K562 (cell line): ENCODE results near the gene SMIM36. TPM values are rescaled to one million over a fixed set of nuclear protein-coding genes. Genes with fewer than 3 reads are reported as not detected.

Experiments
- ATAC-seq: fragments of 200-7000 bp; cut with Tn5 transposase; 3 replicates; pipeline ENCODE4 v1.9.1; 2020; ENCODE audit warnings: moderate library complexity
- BruUV-seq: library from RNA; stranded (reverse); fragments of 400-500 nt; replicated peaks from 2 replicates; lab custom pipeline; 2021; lab: Mats Ljungman, UMichigan
- CTCF ChIA-PET: fragments of 300-600 bp; formaldehyde crosslinking; extraction: SDS; loops from one replicate; lab custom pipeline; 2021; ENCODE audit warnings: low intra/inter-chr PET ratio; lab: Yijun Ruan, JAX
- POLR2A ChIA-PET: fragments of 300-600, 350-650 bp; sonication (Branson Sonifier 250); formaldehyde crosslinking; extraction: SDS; loops from one replicate; lab custom pipeline; 2021; ENCODE audit warnings: antibody characterized with exemption, inconsistent platforms; lab: Yijun Ruan, JAX
- DNase-seq, 4 experiments: peaks; one replicate each; pipeline versions ENCODE4 v3.0.0 to v3.0.0-alpha.2; 2011 to 2018; ENCODE audit warnings: low spot score in 3 of 4, mixed read lengths in 3 of 4; ENCODE audit errors: extremely low read depth in 1 of 4
- FAIRE-seq: peaks from 2 replicates; lab custom pipeline; 2011; peaks lifted over from hg19 to GRCh38; lab: Jason Lieb, UNC
- H2AFZ ChIP-seq: 2 replicates; pipeline ENCODE4 v1.6.0; 2011; ENCODE audit warnings: low read depth, low read length, control low read depth, inconsistent platforms
- H3K27ac ChIP-seq: fragments of 200-600 bp; 3 replicates; pipeline ENCODE4 v1.8.0; 2011; ENCODE audit warnings: low read depth, mild to moderate bottlenecking, control low read depth, inconsistent platforms, low read length, moderate library complexity, mixed read lengths; ENCODE audit errors: extremely low read depth
- H3K27me3 ChIP-seq, 2 experiments: fragments of 300-600 bp in 1 of 2; 2 replicates in 1 of 2; 3 replicates in 1 of 2; pipeline versions ENCODE4 v1.6.0 to v1.8.0; 2011; ENCODE audit warnings: inconsistent platforms in 2 of 2, low read length in 2 of 2, mild to moderate bottlenecking in 1 of 2, mixed read lengths in 1 of 2, moderate library complexity in 1 of 2; ENCODE audit not compliant: control insufficient read depth in 2 of 2, insufficient read depth in 2 of 2
- H3K36me3 ChIP-seq: fragments of 300-600 bp; 3 replicates; pipeline ENCODE4 v1.8.0; 2011; ENCODE audit warnings: mild to moderate bottlenecking, low read length, inconsistent platforms; ENCODE audit not compliant: control insufficient read depth, insufficient read depth
- H3K4me1 ChIP-seq, 2 experiments: fragments of 200-600 bp in 1 of 2; replicated peaks in 1 of 2; 2 replicates in 1 of 2; 3 replicates in 1 of 2; pipeline versions ENCODE4 v1.5.1 to v1.8.0; 2011; ENCODE audit warnings: inconsistent platforms in 2 of 2, low read length in 2 of 2, mild to moderate bottlenecking in 1 of 2, mixed read lengths in 1 of 2, moderate library complexity in 1 of 2; ENCODE audit not compliant: control insufficient read depth in 2 of 2, insufficient read depth in 2 of 2
- H3K4me2 ChIP-seq: 2 replicates; pipeline ENCODE4 v1.6.1; 2011; ENCODE audit warnings: low read length, control low read depth, inconsistent platforms, mixed read lengths; ENCODE audit not compliant: insufficient read depth
- H3K4me3 ChIP-seq: fragments of 200-600 bp; sonication (generic), shearing (Covaris generic); 2 replicates; pipeline ENCODE4 v1.5.1; 2016; ENCODE audit warnings: control low read depth, inconsistent platforms
- H3K79me2 ChIP-seq: fragments of 200-600 bp; 3 replicates; pipeline ENCODE4 v1.8.0; 2011; ENCODE audit warnings: low read length, inconsistent platforms; ENCODE audit not compliant: control insufficient read depth, insufficient read depth
- H3K9ac ChIP-seq, 2 experiments: 2 replicates each; pipeline versions ENCODE4 v1.6.0 to v1.6.1; 2011; ENCODE audit warnings: low read depth in 2 of 2, low read length in 2 of 2, control low read depth in 1 of 2, inconsistent platforms in 1 of 2, mild to moderate bottlenecking in 1 of 2, mixed read lengths in 1 of 2; ENCODE audit not compliant: insufficient read depth in 1 of 2
- H3K9me1 ChIP-seq: one replicate; pipeline ENCODE4 v1.6.0; 2011; ENCODE audit warnings: inconsistent platforms, mild to moderate bottlenecking, low read length, moderate library complexity; ENCODE audit not compliant: control insufficient read depth, insufficient read depth
- H3K9me3 ChIP-seq: replicated peaks from 2 replicates; pipeline ENCODE4 v1.5.1; 2011; ENCODE audit warnings: low read depth, low read length, inconsistent platforms; ENCODE audit not compliant: control insufficient read depth, insufficient read depth
- H4K20me1 ChIP-seq: replicated peaks from 2 replicates; pipeline ENCODE4 v1.6.1; 2011; ENCODE audit warnings: low read length, inconsistent platforms, mixed read lengths; ENCODE audit not compliant: control insufficient read depth, insufficient read depth
- CSDE1 ChIP-seq, 2 experiments: fragments of 450-650 bp; IDR thresholded peaks; 2 replicates each; pipeline ENCODE4 v1.6.1; 2016; ENCODE audit warnings: mild to moderate bottlenecking in 1 of 2
- YY1 ChIP-seq, 3 experiments: IDR thresholded peaks; 2 replicates each; pipeline ENCODE4 v1.6.1; 2011; ENCODE audit warnings: low read length in 2 of 3, mild to moderate bottlenecking in 2 of 3, moderate library complexity in 2 of 3, borderline replicate concordance in 1 of 3, control low read depth in 1 of 3, low read depth in 1 of 3; ENCODE audit not compliant: insufficient read depth in 3 of 3, insufficient replicate concordance in 2 of 3, control insufficient read depth in 1 of 3, insufficient read length in 1 of 3; ENCODE audit errors: extremely low read depth in 1 of 3
- ZC3H11A ChIP-seq: IDR thresholded peaks from 2 replicates; pipeline ENCODE4 v1.6.1; 2012; ENCODE audit warnings: low read depth, low read length, improper control_type of control experiment
- ZNF561 ChIP-seq: fragments of 450-650 bp; formaldehyde crosslinking; conservative IDR thresholded peaks from 2 replicates; pipeline ENCODE4 v1.4.0; 2020; ENCODE audit warnings: mild to moderate bottlenecking, moderate library complexity
- WGBS: fragments of 100-300 bp; shearing (Covaris generic); methylation state at CpG from one replicate; pipeline ENCODE4 v1.1.6; 2016; ENCODE audit warnings: low coverage, mixed read lengths; ENCODE audit not compliant: insufficient coverage; ENCODE audit errors: missing lambda C conversion rate; 5-methylcytosine and 5-hydroxymethylcytosine counted together
- in situ Hi-C: fragments of 300-500 bp; cut with MboI; formaldehyde crosslinking; loops from 4 replicates; pipeline ENCODE4 v1.15.0; 2018; ENCODE audit warnings: inconsistent platforms, mixed read lengths
- intact Hi-C: fragments of 100-400 bp; cut with micrococcal nuclease; formaldehyde crosslinking; loops from 2 replicates; pipeline ENCODE4 v1.14.2; 2022
- polyA plus RNA-seq, 8 experiments: library from polyadenylated mRNA; depleted of rRNA in 4 of 8; stranded (reverse) in 5 of 8; unstranded in 3 of 8; fragments of >200 nt; fragmentation: Nextera tagmentation in 2 of 8; fragmentation: Illumina TruSeq in 1 of 8; extraction: Ambion mirVana in 2 of 8; extraction: Trizol in 1 of 8; gene quantifications; 2 replicates each; pipeline versions ENCODE4 v1.2.1 to v1.2.3, GENCODE V29; 2011 to 2014; ENCODE audit warnings: inconsistent platforms in 1 of 8, missing spikeins in 1 of 8
- total RNA-seq, 7 experiments: library from RNA; depleted of rRNA in 6 of 7; stranded (reverse); fragments of >200 nt in 6 of 7; fragmentation: Illumina TruSeq in 2 of 7; extraction: Trizol in 2 of 7; gene quantifications; 2 replicates each; pipeline versions ENCODE4 v1.2.1 to v1.2.3, GENCODE V29; 2011 to 2021; ENCODE audit warnings: low replicate concordance in 1 of 7

SMIM36 gene
- total and polyA plus RNA-seq, 9 of the 15 experiments (the other 6 are each of a cell fraction or from before 2014, with no cell fraction given): not detected

GRCh38 chr17:55442953-55443683, 68.1 kb downstream of the SMIM36 start:
- no peak overlapping the region for H3K9ac ChIP-seq
- POLR2A ChIA-PET: interaction anchor here (1.0 to 1.5 kb wide), 2 partner anchors 9 to 10 kb away, joined by 4 to 5 read pairs; no protein-coding TSS in a partner anchor
- no peaks in the 10 kb centered on the region for H3K79me2 ChIP-seq
- H3K36me3 ChIP-seq: no peaks in the 10 kb centered on the region
- H3K4me2 ChIP-seq: no peak overlapping the region
- intact Hi-C loops (no loop called here), in situ Hi-C loops (no loop called here)
- no peak overlapping the region for H2AFZ ChIP-seq
- H3K4me3 ChIP-seq: no peak overlapping the region
- no peak for ATAC-seq
- H3K27ac ChIP-seq: no peak overlapping the region
- DNase-seq: no peak
- no TSS peak for BruUV-seq
- peaks cover 0 to 11% of the 10 kb centered on the region in 2 experiments; a peak in 2 of 5 replicates for H3K4me1 ChIP-seq
- WGBS: 58% methylated on average over 6 of the region's 6 CpGs
- no peaks in the 10 kb centered on the region for H4K20me1 ChIP-seq
- CTCF ChIA-PET: no interaction called here
- TF ChIP-seq CSDE1 (IDR thresholded peaks at IDR 0.05) (no peak), ZNF561 (CRISPR knock-in tag) (no peak), YY1 (IDR thresholded peaks at IDR 0.05; ENCODE audit: borderline replicate concordance in 1 of 3, control insufficient read depth in 1 of 3, extremely low read depth in 1 of 3, insufficient read depth in 3 of 3, insufficient read length in 1 of 3, insufficient replicate concordance in 2 of 3, low read depth in 1 of 3, low read length in 2 of 3) (no peak), ZC3H11A (no peak)
- H3K27me3 ChIP-seq: no peaks in the 10 kb centered on the region
- no peaks in the 10 kb centered on the region for H3K9me3 ChIP-seq
- no peaks in the 10 kb centered on the region for H3K9me1 ChIP-seq
- no peak for FAIRE-seq
